Measurements from ENCODE around the gene DNAJC2. TPM values are rescaled to one million over a fixed set of nuclear protein-coding genes. Genes with fewer than 3 reads are reported as not detected.

DNAJC2 gene
- total RNA-seq, 2 donors from 2014 or later, result 34.4 to 68.4 TPM

DNA sequence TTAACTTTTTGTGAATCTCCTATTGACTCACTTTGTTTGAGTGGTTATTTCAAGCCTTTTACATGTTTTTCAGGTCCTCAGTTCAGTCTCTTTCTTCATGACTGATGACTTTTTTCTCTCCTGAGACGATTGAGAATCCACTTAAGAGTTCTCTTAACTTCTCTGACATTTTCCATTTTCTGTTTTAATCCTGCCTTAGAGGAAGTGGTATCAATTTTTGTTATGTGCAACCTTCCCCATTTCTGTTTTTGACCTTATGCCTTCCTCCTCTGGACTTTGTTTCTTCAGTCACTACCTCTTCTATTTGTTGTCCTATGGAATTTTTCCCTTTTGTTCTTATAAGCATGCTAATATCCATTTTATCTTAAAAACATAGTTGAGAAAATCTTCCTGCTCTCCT lies 5.2 kb upstream of the DNAJC2 start:
- H3K4me1 Mint-ChIP-seq (ENCODE audit: low read depth in 2 of 2), result peaks cover 45 to 50% of the 10 kb centered on the region in 2 donors
- peak overlapping the region; percentile 58 to 93 for H3K27ac Mint-ChIP-seq
- H3K36me3 Mint-ChIP-seq, result peaks cover 16% of the 10 kb centered on the region
- DNase-seq (ENCODE audit: low spot score) (no peak), ATAC-seq (no peak)
- no peaks in the 10 kb centered on the region for H3K27me3 Mint-ChIP-seq
- peak overlapping the region; percentile 73 for H3K4me3 Mint-ChIP-seq
- H3K9me3 Mint-ChIP-seq, result no peaks in the 10 kb centered on the region

DNA sequence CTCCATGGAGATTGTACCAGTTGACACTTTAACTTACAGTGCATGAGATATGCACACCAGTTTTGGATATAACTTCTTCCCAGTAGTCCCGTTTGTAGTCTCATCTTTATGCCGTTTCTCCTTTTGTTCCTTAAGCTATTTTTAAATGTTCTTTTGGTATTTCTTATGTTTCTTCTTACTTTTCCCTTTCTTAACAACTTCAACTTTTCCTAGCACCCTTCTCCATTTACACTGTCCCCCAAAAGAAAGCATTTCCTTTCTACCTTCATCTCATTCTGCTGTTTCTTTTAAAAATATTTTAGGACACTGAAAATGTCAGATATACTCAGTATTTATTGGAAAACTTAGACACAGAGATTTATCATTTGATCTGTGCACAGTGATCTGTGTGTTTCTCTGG lies 4.4 kb upstream of the DNAJC2 start:
- peaks cover 19% of the 10 kb centered on the region for H3K36me3 Mint-ChIP-seq
- no peaks in the 10 kb centered on the region for H3K9me3 Mint-ChIP-seq
- peak overlapping the region; percentile 85 for H3K4me3 Mint-ChIP-seq
- H3K4me1 Mint-ChIP-seq (ENCODE audit: low read depth in 2 of 2), result peaks cover 48 to 56% of the 10 kb centered on the region in 2 donors
- H3K27me3 Mint-ChIP-seq, result no peaks in the 10 kb centered on the region
- DNase-seq (ENCODE audit: low spot score) (no peak), ATAC-seq (no peak)
- peak overlapping the region; percentile 91 to 93 for H3K27ac Mint-ChIP-seq

DNA sequence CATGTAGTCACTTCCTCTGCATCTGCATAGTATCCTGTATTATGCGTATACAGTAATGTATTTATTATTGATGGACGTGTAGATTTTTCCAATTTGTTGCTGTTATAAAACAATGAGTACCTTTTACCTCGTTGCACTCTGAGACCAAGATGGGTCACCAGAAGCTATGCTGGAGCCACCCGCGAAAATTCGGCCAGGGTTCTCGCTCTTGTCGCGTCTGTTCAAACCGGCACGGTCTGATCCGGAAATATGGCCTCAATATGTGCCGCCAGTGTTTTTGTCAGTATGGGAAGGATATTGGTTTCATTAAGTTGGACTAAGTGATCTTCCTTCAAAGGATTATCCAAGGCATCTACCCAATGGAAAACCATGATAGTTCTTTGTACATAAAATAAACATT lies 3.9 kb upstream of the DNAJC2 start:
- DNase-seq (ENCODE audit: low spot score) (no peak), ATAC-seq (no peak)
- Mint-ChIP-seq H3K27ac (peak overlapping the region; percentile 91 to 93), H3K27me3 (no peaks in the 10 kb centered on the region), H3K36me3 (peaks cover 21% of the 10 kb centered on the region), H3K9me3 (no peaks in the 10 kb centered on the region), H3K4me1 (ENCODE audit: low read depth in 2 of 2) (peaks cover 53 to 60% of the 10 kb centered on the region in 2 donors), H3K4me3 (peak overlapping the region; percentile 85)

GRCh38 chr7:103347507-103348267 lies 3.1 kb upstream of the DNAJC2 start, which contains the start of gene PSMC2:
TSS of gene PSMC2 (plus strand) at chr7:103347643. CDS start at chr7:103347712, 69 bp downstream.
- Mint-ChIP-seq H3K36me3 (peaks cover 21% of the 10 kb centered on the region), H3K9me3 (no peaks in the 10 kb centered on the region), H3K4me1 (ENCODE audit: low read depth in 2 of 2) (peaks cover 50 to 60% of the 10 kb centered on the region in 2 donors), H3K4me3 (peak within 1 kb of the TSS; percentile 85), H3K27me3 (no peaks in the 10 kb centered on the region), H3K27ac (peak within 1 kb of the TSS; percentile 91 to 93)
- ATAC-seq, result peak; percentile 81 to 83
- DNase-seq (ENCODE audit: low spot score), result peak; percentile 89

- Mint-ChIP-seq H3K9me3 (no peaks in the 10 kb centered on the region), H3K27me3 (no peaks in the 10 kb centered on the region), H3K4me3 (peak overlapping the region; percentile 85), H3K36me3 (peaks cover 19% of the 10 kb centered on the region), H3K27ac (peak overlapping the region; percentile 91 to 93), H3K4me1 (ENCODE audit: low read depth in 2 of 2) (peaks cover 49 to 60% of the 10 kb centered on the region in 2 donors)
- DNase-seq (ENCODE audit: low spot score), result no peak
- ATAC-seq, result no peak
Observed at GRCh38 chr7:103346396-103346795, 1.8 kb upstream of the DNAJC2 start.

GRCh38 chr7:103343758-103344452 lies 662 bp downstream of the DNAJC2 start:
- peak in 1 of 2 donors; percentile 45 for ATAC-seq
- H3K9me3 Mint-ChIP-seq, result no peaks in the 10 kb centered on the region
- H3K27me3 Mint-ChIP-seq, result no peaks in the 10 kb centered on the region
- H3K36me3 Mint-ChIP-seq, result peaks cover 31% of the 10 kb centered on the region
- H3K4me1 Mint-ChIP-seq (ENCODE audit: low read depth in 2 of 2), result peaks cover 54 to 62% of the 10 kb centered on the region in 2 donors
- peak overlapping the region; percentile 98 to 100 for H3K27ac Mint-ChIP-seq
- H3K4me3 Mint-ChIP-seq, result peak overlapping the region; percentile 99
- no peak for DNase-seq (ENCODE audit: low spot score)

DNA sequence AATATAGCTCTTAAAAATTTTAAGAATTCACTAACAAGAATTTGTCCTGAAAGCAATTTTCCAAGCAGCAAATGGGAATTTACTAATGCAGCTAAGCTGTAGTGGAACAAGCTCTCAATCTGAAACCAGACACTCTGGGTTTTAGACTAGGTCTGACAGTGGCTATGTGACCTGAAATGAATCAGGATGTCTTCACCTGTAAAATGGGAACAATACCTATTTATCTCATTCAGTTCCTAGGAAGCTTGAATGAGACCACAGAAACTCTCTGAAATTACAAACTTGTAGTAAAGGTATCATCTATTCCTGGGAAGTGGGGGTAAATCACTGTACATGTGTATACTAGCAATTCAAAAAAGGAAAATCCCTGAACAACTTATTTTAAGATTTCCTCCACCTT lies 1.2 kb downstream of the DNAJC2 start:
- ATAC-seq, result no peak
- Mint-ChIP-seq H3K9me3 (no peaks in the 10 kb centered on the region), H3K27ac (peak overlapping the region; percentile 98 to 100), H3K27me3 (no peaks in the 10 kb centered on the region), H3K4me1 (ENCODE audit: low read depth in 2 of 2) (peaks cover 50 to 57% of the 10 kb centered on the region in 2 donors), H3K36me3 (peaks cover 31% of the 10 kb centered on the region), H3K4me3 (peak overlapping the region; percentile 99)
- no peak for DNase-seq (ENCODE audit: low spot score)

DNA sequence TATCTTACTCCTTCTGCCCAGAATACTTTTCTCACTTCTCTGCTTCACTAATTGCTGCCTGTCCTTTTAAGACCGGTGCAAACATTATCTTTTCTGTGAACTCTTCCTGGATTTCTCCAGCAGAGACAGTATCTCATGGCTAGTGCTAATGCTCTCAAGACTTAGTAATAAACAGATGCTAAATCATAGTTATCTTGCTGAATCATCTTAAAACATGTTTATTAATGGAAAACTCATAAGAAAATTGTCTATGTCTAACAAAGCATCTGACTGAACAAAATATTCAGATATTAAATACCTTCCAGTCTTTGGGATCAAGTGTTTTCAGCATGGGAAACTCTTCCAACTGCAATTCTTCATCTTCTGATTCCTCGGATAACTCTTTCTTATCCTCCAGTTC lies 3.1 kb downstream of the DNAJC2 start:
- no peak overlapping the region for H3K27ac Mint-ChIP-seq
- DNase-seq (ENCODE audit: low spot score), result no peak
- H3K9me3 Mint-ChIP-seq, result no peaks in the 10 kb centered on the region
- no peaks in the 10 kb centered on the region for H3K27me3 Mint-ChIP-seq
- peaks cover 39% of the 10 kb centered on the region for H3K36me3 Mint-ChIP-seq
- no peak overlapping the region for H3K4me3 Mint-ChIP-seq
- no peak for ATAC-seq
- peaks cover 40 to 48% of the 10 kb centered on the region in 2 donors for H3K4me1 Mint-ChIP-seq (ENCODE audit: low read depth in 2 of 2)

DNA sequence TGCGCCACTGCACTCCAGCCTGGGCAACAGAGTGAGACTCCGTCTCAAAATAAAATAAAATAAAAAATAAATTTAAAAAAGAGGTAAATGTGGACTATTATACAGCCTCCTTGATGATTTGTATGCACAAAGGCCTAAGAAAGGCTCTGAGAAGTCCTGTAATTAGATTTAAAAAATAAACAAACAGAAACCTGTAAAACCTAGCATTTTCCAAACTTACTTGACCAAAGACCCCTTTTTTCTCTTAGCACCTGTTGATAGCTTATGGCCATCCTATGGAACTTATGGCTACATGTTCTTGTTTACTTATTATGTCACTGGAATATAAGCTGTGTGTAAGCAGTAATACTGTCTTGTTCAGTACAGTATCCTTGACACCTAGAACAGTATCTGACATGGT lies 5.7 kb downstream of the DNAJC2 start:
- no peak overlapping the region for H3K4me3 Mint-ChIP-seq
- no peaks in the 10 kb centered on the region for H3K27me3 Mint-ChIP-seq
- ATAC-seq, result no peak
- no peaks in the 10 kb centered on the region for H3K9me3 Mint-ChIP-seq
- DNase-seq (ENCODE audit: low spot score), result no peak
- peak overlapping the region in 1 of 2 donors; percentile 28 for H3K27ac Mint-ChIP-seq
- peaks cover 35% of the 10 kb centered on the region for H3K36me3 Mint-ChIP-seq
- peaks cover 31% of the 10 kb centered on the region in 2 donors for H3K4me1 Mint-ChIP-seq (ENCODE audit: low read depth in 2 of 2)

DNA sequence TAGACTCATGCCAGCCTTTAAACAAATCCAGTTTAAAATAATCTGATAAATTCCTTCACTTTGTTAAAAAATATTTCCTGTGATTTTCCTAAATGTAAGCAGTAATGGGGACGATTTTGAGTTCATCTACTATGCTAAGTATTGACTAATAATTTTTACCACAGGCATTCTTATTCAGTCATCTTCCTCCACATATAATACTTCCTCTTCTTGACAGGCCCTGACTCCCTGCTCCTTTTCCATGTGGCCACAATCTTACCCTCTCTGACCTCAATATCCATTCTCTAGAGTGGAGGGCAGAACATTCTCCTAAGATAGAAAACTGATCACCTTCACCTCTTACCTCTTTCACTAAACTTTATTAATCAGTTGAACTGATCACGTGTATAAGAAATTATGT lies 7.8 kb downstream of the DNAJC2 start:
- Mint-ChIP-seq H3K9me3 (no peaks in the 10 kb centered on the region), H3K4me3 (no peak overlapping the region), H3K27me3 (no peaks in the 10 kb centered on the region), H3K27ac (no peak overlapping the region), H3K4me1 (ENCODE audit: low read depth in 2 of 2) (peaks cover 23 to 25% of the 10 kb centered on the region in 2 donors), H3K36me3 (peaks cover 39% of the 10 kb centered on the region)
- no peak for ATAC-seq
- no peak for DNase-seq (ENCODE audit: low spot score)

- Mint-ChIP-seq H3K27ac (peak overlapping the region in 1 of 2 donors; percentile 13), H3K36me3 (peaks cover 17% of the 10 kb centered on the region), H3K9me3 (no peaks in the 10 kb centered on the region), H3K27me3 (no peaks in the 10 kb centered on the region), H3K4me3 (no peak overlapping the region), H3K4me1 (ENCODE audit: low read depth in 2 of 2) (no peaks in the 10 kb centered on the region)
- DNase-seq (ENCODE audit: low spot score), result no peak
- no peak for ATAC-seq
Observed at GRCh38 chr7:103325744-103326143, 18.8 kb downstream of the DNAJC2 start.

GRCh38 chr7:103317009-103317408 lies 27.6 kb downstream of the DNAJC2 start:
- ATAC-seq (no peak), DNase-seq (ENCODE audit: low spot score) (no peak)
- Mint-ChIP-seq H3K4me3 (no peak overlapping the region), H3K27me3 (no peaks in the 10 kb centered on the region), H3K9me3 (no peaks in the 10 kb centered on the region), H3K4me1 (ENCODE audit: low read depth in 2 of 2) (no peaks in the 10 kb centered on the region), H3K36me3 (peaks cover 43% of the 10 kb centered on the region), H3K27ac (no peak overlapping the region)

- Mint-ChIP-seq H3K36me3 (peaks cover 43% of the 10 kb centered on the region), H3K4me3 (no peak overlapping the region), H3K27ac (no peak overlapping the region), H3K4me1 (ENCODE audit: low read depth in 2 of 2) (no peaks in the 10 kb centered on the region), H3K9me3 (no peaks in the 10 kb centered on the region), H3K27me3 (no peaks in the 10 kb centered on the region)
- no peak for ATAC-seq
- DNase-seq (ENCODE audit: low spot score), result no peak
Observed at GRCh38 chr7:103316380-103316941, 28.1 kb downstream of the DNAJC2 start.

DNA sequence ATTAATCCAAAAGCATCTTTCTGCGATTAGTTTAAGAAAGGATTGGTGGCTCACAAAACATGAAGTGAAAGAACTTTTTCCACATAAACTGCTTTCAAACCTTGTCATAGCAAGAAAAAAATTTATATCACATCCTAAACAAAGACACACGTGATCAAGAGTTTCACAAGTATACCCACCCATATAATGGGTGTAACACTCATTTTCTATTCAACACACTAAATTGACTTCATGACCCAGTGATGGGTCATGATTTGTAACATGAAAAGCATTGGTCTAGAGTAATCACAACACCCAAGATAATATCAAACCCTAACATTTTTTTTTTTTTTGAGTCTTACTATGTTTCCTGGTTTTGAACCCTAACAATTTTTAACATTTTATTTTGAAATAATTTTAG lies 29.7 kb downstream of the DNAJC2 start:
- Mint-ChIP-seq H3K4me1 (ENCODE audit: low read depth in 2 of 2) (no peaks in the 10 kb centered on the region), H3K4me3 (no peak overlapping the region), H3K27ac (no peak overlapping the region), H3K9me3 (no peaks in the 10 kb centered on the region), H3K36me3 (peaks cover 42% of the 10 kb centered on the region), H3K27me3 (no peaks in the 10 kb centered on the region)
- DNase-seq (ENCODE audit: low spot score) (no peak), ATAC-seq (no peak)
